ENCODE results near the gene GLB1L.
"Not testable (repeated sequence)": the region's sequence is repeated elsewhere in the genome, so short reads cannot be mapped to it uniquely, and the experiment has no call there.

GLB1L gene

GRCh38 chr2:219273937-219274336 is 28.7 kb upstream of the GLB1L start:
- Mint-ChIP-seq H3K9me3 (no peaks in the 10 kb centered on the region), H3K27ac (no peak overlapping the region), H3K4me3 (no peak overlapping the region), H3K27me3 (no peaks in the 10 kb centered on the region), H3K36me3 (no peaks in the 10 kb centered on the region), H3K4me1 (peaks cover 16 to 21% of the 10 kb centered on the region in 2 donors)
- DNase-seq = no peak
- ATAC-seq (replicated peaks) = no peak

GRCh38 chr2:219272995-219273394 is 27.8 kb upstream of the GLB1L start:
- Mint-ChIP-seq H3K4me3 (no peak overlapping the region), H3K27ac (no peak overlapping the region), H3K4me1 (peaks cover 6 to 12% of the 10 kb centered on the region in 2 donors), H3K9me3 (no peaks in the 10 kb centered on the region), H3K27me3 (no peaks in the 10 kb centered on the region), H3K36me3 (no peaks in the 10 kb centered on the region)
- no peak for DNase-seq
- ATAC-seq (replicated peaks) = no peak

- Mint-ChIP-seq H3K27ac (no peak overlapping the region), H3K4me1 (peaks cover 1 to 5% of the 10 kb centered on the region in 2 donors), H3K36me3 (no peaks in the 10 kb centered on the region), H3K27me3 (no peaks in the 10 kb centered on the region), H3K4me3 (no peak overlapping the region), H3K9me3 (no peaks in the 10 kb centered on the region)
- DNase-seq = no peak
- ATAC-seq (replicated peaks) = no peak
Measured at GRCh38 chr2:219272356-219272755, 27.1 kb upstream of the GLB1L start.

- H3K36me3 Mint-ChIP-seq = no peaks in the 10 kb centered on the region
- H3K4me3 Mint-ChIP-seq = no peak overlapping the region
- ATAC-seq (replicated peaks) (no peak), DNase-seq (no peak)
- no peaks in the 10 kb centered on the region for H3K27me3 Mint-ChIP-seq
- no peaks in the 10 kb centered on the region for H3K4me1 Mint-ChIP-seq
- no peak overlapping the region for H3K27ac Mint-ChIP-seq
- H3K9me3 Mint-ChIP-seq = no peaks in the 10 kb centered on the region
Measured at GRCh38 chr2:219271021-219271420, 25.8 kb upstream of the GLB1L start.

- Mint-ChIP-seq H3K9me3 (no peaks in the 10 kb centered on the region), H3K36me3 (no peaks in the 10 kb centered on the region), H3K27ac (no peak overlapping the region), H3K4me1 (no peaks in the 10 kb centered on the region), H3K4me3 (no peak overlapping the region), H3K27me3 (no peaks in the 10 kb centered on the region)
- DNase-seq = no peak
- no peak for ATAC-seq (replicated peaks)
Measured at GRCh38 chr2:219270055-219270372, 24.8 kb upstream of the GLB1L start.

- Mint-ChIP-seq H3K9me3 (no peaks in the 10 kb centered on the region), H3K4me1 (no peaks in the 10 kb centered on the region), H3K27ac (no peak overlapping the region), H3K27me3 (no peaks in the 10 kb centered on the region), H3K4me3 (no peak overlapping the region), H3K36me3 (no peaks in the 10 kb centered on the region)
- no peak for ATAC-seq (replicated peaks)
- no peak for DNase-seq
Measured at GRCh38 chr2:219269362-219270054, 24.3 kb upstream of the GLB1L start.

- Mint-ChIP-seq H3K9me3 (no peaks in the 10 kb centered on the region), H3K27me3 (no peaks in the 10 kb centered on the region), H3K4me3 (no peak overlapping the region), H3K36me3 (no peaks in the 10 kb centered on the region), H3K27ac (no peak overlapping the region), H3K4me1 (no peaks in the 10 kb centered on the region)
- DNase-seq = no peak
- no peak for ATAC-seq (replicated peaks)
Measured at GRCh38 chr2:219268294-219268693, 23.1 kb upstream of the GLB1L start.

GRCh38 chr2:219266886-219267285 is 21.6 kb upstream of the GLB1L start:
- Mint-ChIP-seq H3K27ac (no peak overlapping the region), H3K4me1 (no peaks in the 10 kb centered on the region), H3K4me3 (no peak overlapping the region), H3K27me3 (no peaks in the 10 kb centered on the region), H3K9me3 (no peaks in the 10 kb centered on the region), H3K36me3 (no peaks in the 10 kb centered on the region)
- DNase-seq (no peak), ATAC-seq (replicated peaks) (no peak)

GRCh38 chr2:219266232-219266631 is 21.0 kb upstream of the GLB1L start:
- no peaks in the 10 kb centered on the region for H3K27me3 Mint-ChIP-seq
- peaks cover 0 to 1% of the 10 kb centered on the region in 2 donors for H3K4me1 Mint-ChIP-seq
- H3K4me3 Mint-ChIP-seq = no peak overlapping the region
- H3K9me3 Mint-ChIP-seq = no peaks in the 10 kb centered on the region
- DNase-seq (no peak), ATAC-seq (replicated peaks) (no peak)
- H3K27ac Mint-ChIP-seq = peak overlapping the region; percentile 65
- no peaks in the 10 kb centered on the region for H3K36me3 Mint-ChIP-seq

- Mint-ChIP-seq H3K27me3 (no peaks in the 10 kb centered on the region), H3K9me3 (no peaks in the 10 kb centered on the region), H3K36me3 (no peaks in the 10 kb centered on the region), H3K4me3 (no peak overlapping the region), H3K27ac (no peak overlapping the region), H3K4me1 (peaks cover 0 to 1% of the 10 kb centered on the region in 2 donors)
- ATAC-seq (replicated peaks) = no peak
- DNase-seq = no peak
Measured at GRCh38 chr2:219261024-219261855, 16.0 kb upstream of the GLB1L start.

- H3K36me3 Mint-ChIP-seq; H3K4me3 Mint-ChIP-seq; H3K9me3 Mint-ChIP-seq; H3K27me3 Mint-ChIP-seq; H3K27ac Mint-ChIP-seq; DNase-seq; ATAC-seq (replicated peaks); H3K4me1 Mint-ChIP-seq: not testable (repeated sequence)
Measured at GRCh38 chr2:219258942-219259341, 13.7 kb upstream of the GLB1L start.

- Mint-ChIP-seq H3K9me3 (no peaks in the 10 kb centered on the region), H3K27ac (peak overlapping the region; percentile 95), H3K4me3 (peak overlapping the region; percentile 79 to 87), H3K27me3 (no peaks in the 10 kb centered on the region), H3K36me3 (peaks cover 23 to 30% of the 10 kb centered on the region in 2 donors), H3K4me1 (peaks cover 35 to 47% of the 10 kb centered on the region in 2 donors)
- ATAC-seq (replicated peaks) (peak; percentile 54 to 56), DNase-seq (peak; percentile 43)
Measured at GRCh38 chr2:219254590-219255201, 9.5 kb upstream of the GLB1L start.

- Mint-ChIP-seq H3K4me3 (peak within 1 kb of the TSS; percentile 79 to 87), H3K9me3 (no peaks in the 10 kb centered on the region), H3K36me3 (peaks cover 27 to 37% of the 10 kb centered on the region in 2 donors), H3K27ac (peak within 1 kb of the TSS; percentile 95), H3K4me1 (peaks cover 42 to 54% of the 10 kb centered on the region in 2 donors), H3K27me3 (no peaks in the 10 kb centered on the region)
- DNase-seq (peak; percentile 84), ATAC-seq (replicated peaks) (peak; percentile 71 to 75)
Measured at GRCh38 chr2:219253753-219254589, 8.7 kb upstream of the GLB1L start, which contains the start of gene TUBA4A. TSS of gene TUBA4A (minus strand) at chr2:219253918. CDS start at chr2:219253858, 60 bp downstream.
